Eye (tissue), 1 donor: ENCODE results near the gene NEUROG2.

Experiments used
- DNase-seq: peaks from one replicate; pipeline ENCODE4 v3.0.0-alpha.2; 2015

NEUROG2 gene

GRCh38 chr4:112473985-112474384 is 42.0 kb downstream of the NEUROG2 start:
- no peak for DNase-seq

- DNase-seq, result no peak
Observed at GRCh38 chr4:112472318-112472717, 43.7 kb downstream of the NEUROG2 start.
